IMR-90 (cell line): ENCODE measurements around the gene PMF1. TPM values are rescaled to one million over a fixed set of nuclear protein-coding genes. Genes with fewer than 3 reads are reported as not detected.

Source experiments
- ATAC-seq: fragments of 200-7000 bp; cut with Tn5 transposase; 2 replicates; pipeline ENCODE4 v1.9.1; 2020; ENCODE audit warnings: low read depth, mild to moderate bottlenecking, moderate library complexity
- BruUV-seq: library from RNA; stranded (reverse); fragments of 400-500 nt; replicated peaks from 2 replicates; lab custom pipeline; 2021; lab: Mats Ljungman, UMichigan
- CTCF ChIA-PET: fragments of 300-600 bp; formaldehyde crosslinking; extraction: SDS; loops from one replicate; lab custom pipeline; 2021; ENCODE audit warnings: antibody characterized with exemption; lab: Yijun Ruan, JAX
- POLR2A ChIA-PET: fragments of 300-600 bp; sonication (Branson Sonifier 250); formaldehyde crosslinking; loops from one replicate; lab custom pipeline; 2022; ENCODE audit warnings: antibody characterized with exemption; ENCODE audit not compliant: unreplicated experiment; lab: Charles Lee
- DNase-seq: peaks from one replicate; pipeline ENCODE4 v3.0.0; 2013
- H2AFZ ChIP-seq: replicated peaks from 2 replicates; pipeline ENCODE3; 2013; ENCODE audit warnings: low read length, mild to moderate bottlenecking; ENCODE audit not compliant: poor library complexity
- H2AK5ac ChIP-seq: 2 replicates; pipeline ENCODE4 v1.6.1; 2013; ENCODE audit warnings: low read depth, low read length, inconsistent platforms
- H2AK9ac ChIP-seq: replicated peaks from 2 replicates; pipeline ENCODE3; 2013; ENCODE audit warnings: mild to moderate bottlenecking, low read depth, low read length, moderate library complexity; ENCODE audit not compliant: poor library complexity
- H2BK120ac ChIP-seq: 2 replicates; pipeline ENCODE4 v1.6.1; 2013; ENCODE audit warnings: low read depth, low read length, inconsistent platforms
- H2BK15ac ChIP-seq: 3 replicates; pipeline ENCODE4 v1.6.1; 2013; ENCODE audit warnings: low read depth, low read length, inconsistent platforms
- H2BK20ac ChIP-seq: 2 replicates; pipeline ENCODE4 v1.6.1; 2013; ENCODE audit warnings: low read depth, mild to moderate bottlenecking, inconsistent platforms, low read length, moderate library complexity
- H2BK5ac ChIP-seq: 2 replicates; pipeline ENCODE4 v1.6.1; 2013; ENCODE audit warnings: mild to moderate bottlenecking, low read depth, low read length, inconsistent platforms; ENCODE audit not compliant: poor library complexity, severe bottlenecking
- H3K14ac ChIP-seq: replicated peaks from 2 replicates; pipeline ENCODE4 v1.6.1; 2013; ENCODE audit warnings: low read depth, low read length, inconsistent platforms
- H3K18ac ChIP-seq: 2 replicates; pipeline ENCODE4 v1.6.1; 2013; ENCODE audit warnings: low read depth, low read length, control low read depth
- H3K23ac ChIP-seq: 2 replicates; pipeline ENCODE4 v1.6.1; 2013; ENCODE audit warnings: low read depth, low read length, inconsistent platforms
- H3K27ac ChIP-seq: 2 replicates; pipeline ENCODE4 v1.5.1; 2013; ENCODE audit warnings: mild to moderate bottlenecking, control low read depth, low read length; ENCODE audit not compliant: insufficient read depth
- H3K27me3 ChIP-seq: 2 replicates; pipeline ENCODE4 v1.6.1; 2013; ENCODE audit warnings: low read length; ENCODE audit not compliant: control insufficient read depth, insufficient read depth
- H3K36me3 ChIP-seq: 2 replicates; pipeline ENCODE4 v1.6.1; 2013; ENCODE audit warnings: low read length, mixed read lengths; ENCODE audit not compliant: control insufficient read depth, insufficient read depth
- H3K4ac ChIP-seq: 2 replicates; pipeline ENCODE4 v1.6.1; 2013; ENCODE audit warnings: low read depth, low read length, inconsistent platforms
- H3K4me1 ChIP-seq: 2 replicates; pipeline ENCODE4 v1.6.1; 2013; ENCODE audit warnings: low read length, mixed read lengths; ENCODE audit not compliant: control insufficient read depth, insufficient read depth
- H3K4me2 ChIP-seq: 2 replicates; pipeline ENCODE4 v1.6.1; 2013; ENCODE audit warnings: low read depth, mild to moderate bottlenecking, control low read depth, low read length, moderate library complexity
- H3K4me3 ChIP-seq: 2 replicates; pipeline ENCODE4 v1.5.1; 2013; ENCODE audit warnings: low read depth, mild to moderate bottlenecking, control low read depth, low read length, moderate library complexity; ENCODE audit not compliant: insufficient read depth
- H3K56ac ChIP-seq: 2 replicates; pipeline ENCODE4 v1.6.1; 2013; ENCODE audit warnings: low read length, inconsistent platforms; ENCODE audit not compliant: insufficient read depth; ENCODE audit errors: extremely low read depth
- H3K79me1 ChIP-seq, 2 experiments: 2 replicates each; pipeline ENCODE4 v1.6.1; 2013; ENCODE audit warnings: low read length in 2 of 2, inconsistent platforms in 1 of 2, low read depth in 1 of 2
- H3K9ac ChIP-seq: 2 replicates; pipeline ENCODE4 v1.6.1; 2013; ENCODE audit warnings: low read depth, low read length, control low read depth
- H3K9me1 ChIP-seq: 2 replicates; pipeline ENCODE4 v1.6.1; 2013; ENCODE audit warnings: low read length, inconsistent platforms; ENCODE audit not compliant: insufficient read depth
- H3K9me3 ChIP-seq: 2 replicates; pipeline ENCODE4 v1.6.1; 2013; ENCODE audit warnings: low read length; ENCODE audit not compliant: control insufficient read depth, insufficient read depth
- H4K20me1 ChIP-seq: 2 replicates; pipeline ENCODE4 v1.6.1; 2013; ENCODE audit warnings: low read length, inconsistent platforms; ENCODE audit not compliant: insufficient read depth
- H4K5ac ChIP-seq: 2 replicates; pipeline ENCODE4 v1.6.1; 2013; ENCODE audit warnings: mild to moderate bottlenecking, low read depth, low read length, control low read depth
- H4K8ac ChIP-seq, 2 experiments: 2 replicates each; pipeline ENCODE4 v1.6.1; 2013; ENCODE audit warnings: low read depth in 2 of 2, low read length in 2 of 2, control low read depth in 1 of 2, inconsistent platforms in 1 of 2
- H4K91ac ChIP-seq: 2 replicates; pipeline ENCODE4 v1.6.1; 2013; ENCODE audit warnings: low read depth, low read length, inconsistent platforms; ENCODE audit not compliant: insufficient read depth
- FOS ChIP-seq: fragments of 150-350 bp; IDR thresholded peaks from 2 replicates; pipeline ENCODE4 v1.6.1; 2016; ENCODE audit warnings: low read depth, low read length
- MAZ ChIP-seq: IDR thresholded peaks from 2 replicates; pipeline ENCODE4 v1.6.1; 2012; ENCODE audit warnings: low read depth, mild to moderate bottlenecking, low read length, improper control_type of control experiment, moderate library complexity, borderline replicate concordance
- WGBS, 2 experiments: methylation state at CpG; one replicate each; pipeline versions ENCODE4 v1.1.5 to v1.1.7; 2013; ENCODE audit warnings: missing lambda C conversion rate in 2 of 2; ENCODE audit not compliant: insufficient read length in 1 of 2; ENCODE audit errors: extremely low coverage in 2 of 2; 5-methylcytosine and 5-hydroxymethylcytosine counted together
- dilution Hi-C: fragments of 300-500 bp; cut with HindIII; formaldehyde crosslinking; loops from one replicate; pipeline ENCODE4 v1.14.3; 2018; ENCODE audit warnings: low sequenced_read_pairs; ENCODE audit not compliant: unreplicated experiment
- in situ Hi-C: fragments of 300-500 bp; cut with MboI; formaldehyde crosslinking; loops from 3 replicates; pipeline ENCODE4 v1.14.3; 2019; ENCODE audit warnings: low sequenced_read_pairs, inconsistent platforms, mixed read lengths
- intact Hi-C: fragments of 100-400 bp; cut with micrococcal nuclease; formaldehyde crosslinking; loops from 2 replicates; pipeline ENCODE4 v1.10.0; 2022
- polyA plus RNA-seq, 3 experiments: library from polyadenylated mRNA; depleted of rRNA; stranded (reverse); fragments of >200 nt; gene quantifications; 2 replicates each; pipeline ENCODE4 v1.2.3, GENCODE V29; 2012; ENCODE audit warnings: low replicate concordance in 1 of 3
- total RNA-seq: library from RNA; depleted of rRNA; stranded (reverse); fragments of >200 nt; gene quantifications from 2 replicates; pipeline ENCODE4 v1.2.3, GENCODE V29; 2012

Gene PMF1
- total and polyA plus RNA-seq, 2 of the 4 experiments (the other 2 are of a cell fraction) = 54.8 to 73.4 TPM

- TF ChIP-seq FOS (0 out of 2 replicates have a peak, but pooled peaks have one; percentile 4), MAZ (no peak)
- H3K36me3 ChIP-seq = peaks cover 62% of the 10 kb centered on the region
- H3K27me3 ChIP-seq = no peaks in the 10 kb centered on the region
- H2BK5ac ChIP-seq = peak overlapping the region; percentile 29
- in situ Hi-C loops (no loop called here), dilution Hi-C loops (no loop called here), intact Hi-C loops (loop anchor here (5.0 kb wide), 1 partner anchor 49 kb away; no protein-coding TSS in a partner anchor)
- peak; percentile 69 for DNase-seq
- peaks cover 11% of the 10 kb centered on the region for H3K9me1 ChIP-seq
- H4K5ac ChIP-seq = no peak overlapping the region
- CTCF ChIA-PET = interaction anchor here (0.5 kb wide), 1 partner anchor 70 kb away, joined by 3 read pairs; no protein-coding TSS in a partner anchor
- no peak overlapping the region for H3K9ac ChIP-seq
- no peak overlapping the region for H2AK5ac ChIP-seq
- POLR2A ChIA-PET = interaction anchor here (0.6 kb wide), 1 partner anchor 13 kb away, joined by 3 read pairs; no protein-coding TSS in a partner anchor
- WGBS, 2 experiments = no CpG with 5 or more reads among the region's 4 CpGs
- no peak overlapping the region; the same call in 1 of the 2 replicates for H4K91ac ChIP-seq
- peaks cover 13 to 52% of the 10 kb centered on the region in 2 experiments; a peak in 3 of 4 replicates for H3K79me1 ChIP-seq
- H3K4me3 ChIP-seq = no peak overlapping the region
- H3K4me2 ChIP-seq = no peak overlapping the region
- no peak overlapping the region for H3K18ac ChIP-seq
- H2BK20ac ChIP-seq = no peak overlapping the region
- H3K27ac ChIP-seq = no peak overlapping the region
- ATAC-seq = peak; percentile 90
- no peaks in the 10 kb centered on the region for H3K9me3 ChIP-seq
- H3K4ac ChIP-seq = peak overlapping the region; percentile 48
- H3K23ac ChIP-seq = 0 out of 2 replicates have a peak overlapping the region, but pooled peaks have one; percentile 16
- H2AK9ac ChIP-seq = no peak overlapping the region
- peaks cover 19% of the 10 kb centered on the region for H4K20me1 ChIP-seq
- H3K56ac ChIP-seq = no peak overlapping the region
- no peak overlapping the region for H2AFZ ChIP-seq
- no peak overlapping the region for H4K8ac ChIP-seq
- H3K14ac ChIP-seq = no peak overlapping the region; the same call in 1 of the 2 replicates
- BruUV-seq = no TSS peak
- H2BK15ac ChIP-seq = no peak overlapping the region
- no peak overlapping the region for H2BK120ac ChIP-seq
- peaks cover 3% of the 10 kb centered on the region for H3K4me1 ChIP-seq
These were observed 55.5 kb downstream of the PMF1 start for GRCh38 chr1:156268336-156268735.
